ENCODE data around the gene STAC2. TPM values are rescaled to one million over a fixed set of nuclear protein-coding genes. Genes with fewer than 3 reads are reported as not detected.

Gene STAC2
- total and polyA plus RNA-seq, 2 of the 13 experiments (the other 11 are each of a cell fraction or from before 2014, with no cell fraction given) = not detected

GRCh38 chr17:39193346-39193745, 32.4 kb downstream of the STAC2 start:
- no peaks in the 10 kb centered on the region for H4K20me1 ChIP-seq (ENCODE audit: insufficient read depth, low read length)
- TF ChIP-seq ZNF879 (CRISPR knock-in tag; IDR thresholded peaks at IDR 0.05) (no peak), FOXK1 (CRISPR knock-in tag; IDR thresholded peaks at IDR 0.05; ENCODE audit: borderline replicate concordance, low read depth) (no peak), ZNF484 (CRISPR knock-in tag; IDR thresholded peaks at IDR 0.05; ENCODE audit: borderline replicate concordance, low read depth) (no peak), MAFK (conservative IDR thresholded peaks at IDR 0.05 in 1 of 2, IDR thresholded peaks at IDR 0.05 in 1 of 2; ENCODE audit: low read length in 2 of 2) (no peak), ZBTB26 (CRISPR knock-in tag; IDR thresholded peaks at IDR 0.05; ENCODE audit: borderline replicate concordance) (no peak), ELF4 (CRISPR knock-in tag; IDR thresholded peaks at IDR 0.05; ENCODE audit: borderline replicate concordance) (no peak)
- H3K9me3 ChIP-seq (ENCODE audit: low read length) = no peaks in the 10 kb centered on the region
- BruUV-seq (replicated peaks) = no TSS peak
- DNase-seq (ENCODE audit: low spot score) = no peak
- POLR2A ChIA-PET = no interaction called here
- H3K4me3 ChIP-seq (replicated peaks in 1 of 3; ENCODE audit: insufficient read depth in 1 of 3, low read depth in 2 of 3, low read length in 3 of 3) = no peak overlapping the region
- no peaks in the 10 kb centered on the region for H3K36me3 ChIP-seq (replicated peaks in 1 of 2; ENCODE audit: control insufficient read depth in 1 of 2, insufficient read depth in 2 of 2, low read length in 2 of 2)
- peaks cover 31% of the 10 kb centered on the region for H3K4me1 ChIP-seq (ENCODE audit: insufficient read depth, low read length)
- H3K9ac ChIP-seq (ENCODE audit: insufficient read depth, low read depth, low read length) = no peak overlapping the region
- H3K27me3 ChIP-seq (ENCODE audit: control insufficient read depth in 1 of 2, insufficient read depth in 2 of 2, low read length in 2 of 2) = no peaks in the 10 kb centered on the region
- intact Hi-C loops (cut with micrococcal nuclease; ENCODE audit: unreplicated experiment) = loop anchor here (5.0 kb wide), 1 partner anchor 49 kb away; no protein-coding TSS in a partner anchor
- no peak for FAIRE-seq
- H3K4me2 ChIP-seq (ENCODE audit: low read depth, low read length) = no peak overlapping the region
- H2AFZ ChIP-seq (ENCODE audit: low read length) = no peak overlapping the region
- CTCF ChIA-PET (ENCODE audit: low intra/inter-chr PET ratio, low total read pairs) = interaction anchor here (1.7 kb wide), 1 partner anchor 51 kb away, joined by 6 read pairs; no protein-coding TSS in a partner anchor
- WGBS (ENCODE audit: low lambda C conversion rate) = 89% methylated on average over 10 of the region's 10 CpGs
- no peaks in the 10 kb centered on the region for H3K79me2 ChIP-seq (ENCODE audit: insufficient read depth, low read length)
- no peak overlapping the region for H3K27ac ChIP-seq (ENCODE audit: extremely low read length, insufficient read depth, low read length)
- ATAC-seq = no peak
- in situ Hi-C loops (cut with HindIII; ENCODE audit: extremely low pct_ligation_motif_present, low pct_unique_long_range_greater_than_20kb) = no loop called here

GRCh38 chr17:39192901-39193300, 32.8 kb downstream of the STAC2 start:
- Histone ChIP-seq H2AFZ (ENCODE audit: low read length) (no peak overlapping the region), H3K79me2 (ENCODE audit: insufficient read depth, low read length) (no peaks in the 10 kb centered on the region), H3K27ac (ENCODE audit: extremely low read length, insufficient read depth, low read length) (no peak overlapping the region), H3K4me1 (ENCODE audit: insufficient read depth, low read length) (peaks cover 26% of the 10 kb centered on the region), H3K4me3 (replicated peaks in 1 of 3; ENCODE audit: insufficient read depth in 1 of 3, low read depth in 2 of 3, low read length in 3 of 3) (no peak overlapping the region), H3K9ac (ENCODE audit: insufficient read depth, low read depth, low read length) (no peak overlapping the region), H3K27me3 (ENCODE audit: control insufficient read depth in 1 of 2, insufficient read depth in 2 of 2, low read length in 2 of 2) (no peaks in the 10 kb centered on the region), H3K4me2 (ENCODE audit: low read depth, low read length) (no peak overlapping the region), H4K20me1 (ENCODE audit: insufficient read depth, low read length) (no peaks in the 10 kb centered on the region), H3K36me3 (replicated peaks in 1 of 2; ENCODE audit: control insufficient read depth in 1 of 2, insufficient read depth in 2 of 2, low read length in 2 of 2) (no peaks in the 10 kb centered on the region), H3K9me3 (ENCODE audit: low read length) (no peaks in the 10 kb centered on the region)
- ChIA-PET POLR2A (no interaction called here), CTCF (ENCODE audit: low intra/inter-chr PET ratio, low total read pairs) (no interaction called here)
- 93% methylated on average over 16 of the region's 16 CpGs for WGBS (ENCODE audit: low lambda C conversion rate)
- TF ChIP-seq MNT (IDR thresholded peaks at IDR 0.05) (peak; percentile 72), ZNF503 (CRISPR knock-in tag; IDR thresholded peaks at IDR 0.05) (no peak), E2F5 (CRISPR knock-in tag; conservative IDR thresholded peaks at IDR 0.05) (no peak), E2F2 (CRISPR knock-in tag; IDR thresholded peaks at IDR 0.05; ENCODE audit: borderline replicate concordance) (no peak), CENPX (CRISPR knock-in tag; IDR thresholded peaks at IDR 0.05) (no peak)
- in situ Hi-C loops (cut with HindIII; ENCODE audit: extremely low pct_ligation_motif_present, low pct_unique_long_range_greater_than_20kb) (no loop called here), intact Hi-C loops (cut with micrococcal nuclease; ENCODE audit: unreplicated experiment) (loop anchor here (5.0 kb wide), 1 partner anchor 49 kb away; no protein-coding TSS in a partner anchor)
- FAIRE-seq (no peak), ATAC-seq (no peak), DNase-seq (ENCODE audit: low spot score) (no peak)
- no TSS peak for BruUV-seq (replicated peaks)
